ENCODE measurements around the gene SUN1. TPM values are rescaled to one million over a fixed set of nuclear protein-coding genes. Genes with fewer than 3 reads are reported as not detected.

SUN1 gene
- polyA plus RNA-seq, 1 donor, result 128 TPM

DNA sequence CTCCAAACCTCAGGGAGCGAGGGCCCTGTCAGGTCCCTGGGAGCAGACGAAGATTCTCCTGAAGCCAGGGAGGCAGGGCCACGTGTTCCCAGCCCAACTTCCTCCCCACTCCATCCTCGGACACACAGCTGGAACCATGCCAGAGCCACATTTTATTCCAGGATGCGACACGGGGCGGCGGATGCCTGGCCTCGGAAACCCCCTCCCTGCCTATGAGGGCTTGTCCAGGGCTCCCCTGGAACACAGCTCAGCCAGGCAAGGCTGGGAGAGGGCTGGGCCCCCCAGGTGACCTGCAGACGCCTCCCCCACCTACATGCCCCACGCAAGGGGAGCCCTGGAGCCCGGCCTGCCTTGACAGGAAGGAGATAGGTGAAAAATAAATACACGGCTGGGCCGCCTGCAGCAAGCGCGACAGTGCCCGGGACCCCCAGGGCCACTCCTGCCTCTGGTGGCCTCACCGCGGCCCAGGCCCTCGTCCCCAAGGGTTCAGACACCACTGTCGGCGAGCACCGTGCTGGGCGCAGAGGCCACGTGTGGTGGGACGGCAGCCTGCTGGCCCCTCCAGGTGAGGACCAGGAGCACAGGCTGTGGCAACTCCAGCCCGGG lies 65.6 kb downstream of the SUN1 start:
- no CpG with 5 or more reads among the region's 27 CpGs for WGBS (ENCODE audit: insufficient coverage, low lambda C conversion rate)
- Histone ChIP-seq H3K4me1 (ENCODE audit: control insufficient read depth, insufficient read depth, low read length) (peaks cover 13% of the 10 kb centered on the region), H3K36me3 (ENCODE audit: control insufficient read depth, insufficient read depth, low read length) (peaks cover 76% of the 10 kb centered on the region), H3K27me3 (ENCODE audit: control insufficient read depth, insufficient read depth, low read length) (no peaks in the 10 kb centered on the region), H3K9me3 (ENCODE audit: control insufficient read depth, low read depth, low read length) (peaks cover 42% of the 10 kb centered on the region), H3K4me3 (ENCODE audit: low read length) (no peak overlapping the region), H3K27ac (ENCODE audit: low read length) (no peak overlapping the region)
- DNase-seq, result peak; percentile 38 to 49

- no CpG with 5 or more reads among the region's 18 CpGs for WGBS (ENCODE audit: insufficient coverage, low lambda C conversion rate)
- H3K9me3 ChIP-seq (ENCODE audit: control insufficient read depth, low read depth, low read length), result peaks cover 36% of the 10 kb centered on the region
- no peak overlapping the region for H3K4me3 ChIP-seq (ENCODE audit: low read length)
- peaks cover 13% of the 10 kb centered on the region for H3K4me1 ChIP-seq (ENCODE audit: control insufficient read depth, insufficient read depth, low read length)
- H3K27me3 ChIP-seq (ENCODE audit: control insufficient read depth, insufficient read depth, low read length), result no peaks in the 10 kb centered on the region
- H3K36me3 ChIP-seq (ENCODE audit: control insufficient read depth, insufficient read depth, low read length), result peaks cover 76% of the 10 kb centered on the region
- no peak for DNase-seq
- no peak overlapping the region for H3K27ac ChIP-seq (ENCODE audit: low read length)
Observed at GRCh38 chr7:898460-898854, 66.2 kb downstream of the SUN1 start.

- no CpG with 5 or more reads among the region's 54 CpGs for WGBS (ENCODE audit: insufficient coverage, low lambda C conversion rate)
- H3K36me3 ChIP-seq (ENCODE audit: control insufficient read depth, insufficient read depth, low read length), result peaks cover 74% of the 10 kb centered on the region
- no peak overlapping the region for H3K4me3 ChIP-seq (ENCODE audit: low read length)
- H3K9me3 ChIP-seq (ENCODE audit: control insufficient read depth, low read depth, low read length), result peaks cover 35% of the 10 kb centered on the region
- no peak for DNase-seq
- H3K4me1 ChIP-seq (ENCODE audit: control insufficient read depth, insufficient read depth, low read length), result peaks cover 13% of the 10 kb centered on the region
- no peak overlapping the region for H3K27ac ChIP-seq (ENCODE audit: low read length)
- H3K27me3 ChIP-seq (ENCODE audit: control insufficient read depth, insufficient read depth, low read length), result no peaks in the 10 kb centered on the region
Observed at GRCh38 chr7:898855-899681, 66.8 kb downstream of the SUN1 start.

- peaks cover 74% of the 10 kb centered on the region for H3K36me3 ChIP-seq (ENCODE audit: control insufficient read depth, insufficient read depth, low read length)
- H3K4me3 ChIP-seq (ENCODE audit: low read length), result no peak overlapping the region
- H3K9me3 ChIP-seq (ENCODE audit: control insufficient read depth, low read depth, low read length), result peaks cover 31% of the 10 kb centered on the region
- H3K4me1 ChIP-seq (ENCODE audit: control insufficient read depth, insufficient read depth, low read length), result peaks cover 13% of the 10 kb centered on the region
- H3K27ac ChIP-seq (ENCODE audit: low read length), result no peak overlapping the region
- H3K27me3 ChIP-seq (ENCODE audit: control insufficient read depth, insufficient read depth, low read length), result peaks cover 4% of the 10 kb centered on the region
- WGBS (ENCODE audit: insufficient coverage, low lambda C conversion rate), result no CpG with 5 or more reads among the region's 16 CpGs
- DNase-seq, result no peak
Observed at GRCh38 chr7:899806-900205, 67.5 kb downstream of the SUN1 start.

GRCh38 chr7:900331-901040 lies 68.2 kb downstream of the SUN1 start:
- Histone ChIP-seq H3K27me3 (ENCODE audit: control insufficient read depth, insufficient read depth, low read length) (peaks cover 4% of the 10 kb centered on the region), H3K4me3 (ENCODE audit: low read length) (no peak overlapping the region), H3K9me3 (ENCODE audit: control insufficient read depth, low read depth, low read length) (peaks cover 28% of the 10 kb centered on the region), H3K4me1 (ENCODE audit: control insufficient read depth, insufficient read depth, low read length) (peaks cover 13% of the 10 kb centered on the region), H3K36me3 (ENCODE audit: control insufficient read depth, insufficient read depth, low read length) (peaks cover 67% of the 10 kb centered on the region), H3K27ac (ENCODE audit: low read length) (peak overlapping the region; percentile 13)
- WGBS (ENCODE audit: insufficient coverage, low lambda C conversion rate), result no CpG with 5 or more reads among the region's 26 CpGs
- no peak for DNase-seq

DNA sequence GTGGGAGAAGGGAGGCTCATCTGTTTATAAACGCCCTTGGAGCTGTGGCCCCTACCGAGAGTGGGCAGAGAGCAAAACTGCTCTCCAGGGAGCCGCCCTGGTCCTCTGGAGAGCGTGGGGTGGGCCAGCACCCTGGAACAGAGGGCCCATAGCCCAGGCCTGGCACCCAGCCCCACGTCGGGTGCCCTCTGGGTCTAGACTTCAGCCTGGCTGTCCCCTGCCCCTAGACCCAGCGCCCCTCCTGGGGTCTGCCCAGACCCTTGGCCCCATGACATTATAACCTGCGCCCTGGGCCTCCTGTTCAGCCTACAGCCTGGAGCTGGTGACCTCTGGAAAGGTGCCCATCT lies 68.7 kb downstream of the SUN1 start:
- H3K36me3 ChIP-seq (ENCODE audit: control insufficient read depth, insufficient read depth, low read length), result peaks cover 62% of the 10 kb centered on the region
- peak overlapping the region; percentile 13 for H3K27ac ChIP-seq (ENCODE audit: low read length)

GRCh38 chr7:901388-902154 lies 69.3 kb downstream of the SUN1 start:
- peak; percentile 89 to 92 for DNase-seq
- H3K36me3 ChIP-seq (ENCODE audit: control insufficient read depth, insufficient read depth, low read length), result peaks cover 56% of the 10 kb centered on the region
- WGBS (ENCODE audit: insufficient coverage, low lambda C conversion rate), result no CpG with 5 or more reads among the region's 24 CpGs
- H3K4me3 ChIP-seq (ENCODE audit: low read length), result no peak overlapping the region
- H3K9me3 ChIP-seq (ENCODE audit: control insufficient read depth, low read depth, low read length), result peaks cover 19% of the 10 kb centered on the region
- H3K4me1 ChIP-seq (ENCODE audit: control insufficient read depth, insufficient read depth, low read length), result peaks cover 13% of the 10 kb centered on the region
- H3K27me3 ChIP-seq (ENCODE audit: control insufficient read depth, insufficient read depth, low read length), result peaks cover 4% of the 10 kb centered on the region
- peak overlapping the region; percentile 13 for H3K27ac ChIP-seq (ENCODE audit: low read length)

More for the DNA sequence above, 68.7 kb downstream of the SUN1 start:
- no peak overlapping the region for H3K4me3 ChIP-seq (ENCODE audit: low read length)
- no peak for DNase-seq
- peaks cover 23% of the 10 kb centered on the region for H3K9me3 ChIP-seq (ENCODE audit: control insufficient read depth, low read depth, low read length)
- WGBS (ENCODE audit: insufficient coverage, low lambda C conversion rate), result no CpG with 5 or more reads among the region's 8 CpGs
- peaks cover 4% of the 10 kb centered on the region for H3K27me3 ChIP-seq (ENCODE audit: control insufficient read depth, insufficient read depth, low read length)
- H3K4me1 ChIP-seq (ENCODE audit: control insufficient read depth, insufficient read depth, low read length), result peaks cover 13% of the 10 kb centered on the region

DNA sequence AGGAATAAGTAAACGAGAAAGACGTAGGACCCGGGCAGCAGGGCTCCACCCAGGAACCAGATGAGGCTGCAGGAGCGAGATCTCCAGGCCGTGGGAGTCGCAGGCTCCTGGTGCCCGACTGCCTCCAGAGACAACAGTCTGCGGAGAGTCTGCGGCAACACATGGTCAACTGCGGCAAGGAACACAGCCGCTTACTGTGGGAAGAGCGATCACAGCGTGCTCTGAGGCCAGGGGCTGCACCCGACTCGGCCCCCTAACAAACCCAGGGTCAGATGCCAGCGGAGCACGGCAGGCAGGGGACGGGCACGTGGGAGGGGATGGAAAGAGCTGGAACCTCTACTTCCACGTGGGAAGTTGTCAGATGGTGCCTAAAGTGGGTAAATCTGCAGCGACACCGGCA lies 70.7 kb downstream of the SUN1 start:
- no peak for DNase-seq
- peaks cover 18% of the 10 kb centered on the region for H3K9me3 ChIP-seq (ENCODE audit: control insufficient read depth, low read depth, low read length)
- H3K27me3 ChIP-seq (ENCODE audit: control insufficient read depth, insufficient read depth, low read length), result peaks cover 4% of the 10 kb centered on the region
- peaks cover 52% of the 10 kb centered on the region for H3K36me3 ChIP-seq (ENCODE audit: control insufficient read depth, insufficient read depth, low read length)
- no CpG with 5 or more reads among the region's 22 CpGs for WGBS (ENCODE audit: insufficient coverage, low lambda C conversion rate)
- H3K4me1 ChIP-seq (ENCODE audit: control insufficient read depth, insufficient read depth, low read length), result peaks cover 11% of the 10 kb centered on the region
- no peak overlapping the region for H3K4me3 ChIP-seq (ENCODE audit: low read length)
- no peak overlapping the region for H3K27ac ChIP-seq (ENCODE audit: low read length)

GRCh38 chr7:903921-904755 lies 71.9 kb downstream of the SUN1 start:
- H3K4me1 ChIP-seq (ENCODE audit: control insufficient read depth, insufficient read depth, low read length), result peaks cover 11% of the 10 kb centered on the region
- peaks cover 16% of the 10 kb centered on the region for H3K9me3 ChIP-seq (ENCODE audit: control insufficient read depth, low read depth, low read length)
- no CpG with 5 or more reads among the region's 37 CpGs for WGBS (ENCODE audit: insufficient coverage, low lambda C conversion rate)

More at GRCh38 chr7:903921-904755, 71.9 kb downstream of the SUN1 start:
- Histone ChIP-seq H3K36me3 (ENCODE audit: control insufficient read depth, insufficient read depth, low read length) (peaks cover 45% of the 10 kb centered on the region), H3K27me3 (ENCODE audit: control insufficient read depth, insufficient read depth, low read length) (peaks cover 4% of the 10 kb centered on the region), H3K4me3 (ENCODE audit: low read length) (no peak overlapping the region), H3K27ac (ENCODE audit: low read length) (no peak overlapping the region)
- DNase-seq, result no peak

Measured in large intestine (tissue), 3 donors.